ENCODE data around the gene PFKL. TPM values are rescaled to one million over a fixed set of nuclear protein-coding genes. Genes with fewer than 3 reads are reported as not detected.

The PFKL gene
- polyA plus RNA-seq, 1 donor: 117 TPM

GRCh38 chr21:44326272-44326647 is 26.4 kb downstream of the PFKL start:
- DNase-seq: no peak

- DNase-seq: no peak
Observed at GRCh38 chr21:44326716-44327602, 27.1 kb downstream of the PFKL start.

- DNase-seq: no peak
Observed at GRCh38 chr21:44327603-44327974, 27.7 kb downstream of the PFKL start.

GRCh38 chr21:44328242-44328895 is 28.5 kb downstream of the PFKL start:
- no peak for DNase-seq

GRCh38 chr21:44329086-44329889 is 29.4 kb downstream of the PFKL start:
- no peak for DNase-seq

GRCh38 chr21:44329971-44330681 is 30.3 kb downstream of the PFKL start:
- no peak for DNase-seq

- no peak for DNase-seq
Observed at GRCh38 chr21:44330698-44331097, 30.8 kb downstream of the PFKL start.

GRCh38 chr21:44331209-44331608 is 31.4 kb downstream of the PFKL start:
- no peak for DNase-seq

GRCh38 chr21:44331650-44332307 is 31.9 kb downstream of the PFKL start:
- DNase-seq: no peak

- no peak for DNase-seq
Observed at GRCh38 chr21:44332383-44332782, 32.5 kb downstream of the PFKL start.

- DNase-seq: no peak
Observed at GRCh38 chr21:44332965-44333364, 33.1 kb downstream of the PFKL start.

- DNase-seq: no peak
Observed at GRCh38 chr21:44333509-44334328, 33.9 kb downstream of the PFKL start.

GRCh38 chr21:44334329-44335030 is 34.6 kb downstream of the PFKL start:
- DNase-seq: no peak

- DNase-seq: no peak
Observed at GRCh38 chr21:44335266-44336059, 35.6 kb downstream of the PFKL start.

- DNase-seq: no peak
Observed at GRCh38 chr21:44337449-44337848, 37.6 kb downstream of the PFKL start.

- DNase-seq: peak; percentile 64
Observed at GRCh38 chr21:44337941-44338895, 38.4 kb downstream of the PFKL start.

GRCh38 chr21:44338971-44339910 is 39.4 kb downstream of the PFKL start, which contains the start of gene CFAP410:
Gene CFAP410 (minus strand): TSS chr21:44339390. CDS start chr21:44339194, 196 bp downstream.
- DNase-seq: peak; percentile 90

All from left kidney (tissue), 2 donors.